NCI-H524 (cell line): ENCODE data around the gene APBB1IP.

ENCODE experiments used
- DNase-seq, 2 experiments: peaks; one replicate each; lab custom pipeline; 2025; lab: John Stamatoyannopoulos, UW

APBB1IP gene

DNA sequence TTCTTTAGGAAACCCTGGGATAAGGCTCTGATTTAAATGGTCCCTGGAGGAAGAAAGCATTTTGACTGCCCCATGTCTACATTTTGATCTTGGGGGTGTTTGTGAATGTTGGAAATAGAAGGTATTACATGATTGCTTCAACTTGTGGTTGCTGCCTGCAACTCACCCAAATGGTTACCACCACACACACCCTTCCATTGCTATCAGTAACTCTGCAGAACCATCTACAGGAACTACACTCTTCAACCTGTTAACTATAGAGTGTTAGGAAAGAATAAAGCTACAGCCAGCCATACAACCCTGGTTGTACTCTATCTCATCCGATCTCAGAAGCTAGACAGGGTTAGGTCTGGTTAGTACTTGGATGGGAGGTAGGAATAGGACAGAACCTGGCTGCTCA, 71.2 kb downstream of the APBB1IP start:
- no peak for DNase-seq

GRCh38 chr10:26513101-26513500, 75.0 kb downstream of the APBB1IP start:
- DNase-seq: no peak

GRCh38 chr10:26516540-26517101, 78.5 kb downstream of the APBB1IP start:
- DNase-seq: no peak

GRCh38 chr10:26517141-26517867, 79.2 kb downstream of the APBB1IP start:
- no peak for DNase-seq

GRCh38 chr10:26519803-26520202, 81.7 kb downstream of the APBB1IP start:
- no peak for DNase-seq

DNA sequence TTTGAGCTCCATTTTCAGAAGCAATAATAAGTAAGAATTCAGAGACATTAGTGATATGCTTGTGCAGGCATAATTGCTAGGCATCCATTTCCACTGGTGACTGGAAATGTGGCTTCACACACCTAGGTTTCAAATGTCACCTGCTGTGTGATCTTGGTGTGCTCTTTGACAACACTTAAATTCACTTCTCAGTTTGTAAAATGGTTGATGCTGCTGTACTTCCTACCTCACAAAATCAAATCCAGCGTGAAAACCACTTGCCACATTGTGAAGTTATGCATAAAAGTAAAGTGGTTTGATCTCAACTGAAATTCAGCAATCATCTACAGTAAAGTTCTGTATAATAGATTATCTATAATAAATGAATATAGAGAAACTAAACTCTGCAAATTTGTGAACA, 82.4 kb downstream of the APBB1IP start:
- DNase-seq: no peak

GRCh38 chr10:26524161-26524896, 86.2 kb downstream of the APBB1IP start:
- DNase-seq: no peak

DNA sequence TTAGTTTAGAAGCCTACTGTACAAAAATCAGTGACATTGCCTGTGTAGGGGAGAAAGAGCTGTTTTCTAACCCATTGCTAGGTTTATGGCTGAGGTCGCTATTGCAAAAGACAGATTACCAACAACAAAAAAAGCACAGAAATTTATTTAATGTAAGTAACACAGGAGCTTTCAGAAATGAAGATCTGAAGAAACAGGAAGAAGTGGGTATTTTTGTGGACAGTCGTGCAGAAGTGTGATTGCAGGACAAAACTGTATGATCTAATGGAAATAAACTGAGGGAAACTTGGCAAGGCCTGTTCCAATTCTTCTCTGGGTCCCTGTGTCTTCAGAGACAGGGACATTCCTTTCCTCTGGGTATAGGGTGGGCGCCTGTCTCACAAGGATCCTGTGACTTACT, 87.4 kb downstream of the APBB1IP start:
- DNase-seq: no peak

DNA sequence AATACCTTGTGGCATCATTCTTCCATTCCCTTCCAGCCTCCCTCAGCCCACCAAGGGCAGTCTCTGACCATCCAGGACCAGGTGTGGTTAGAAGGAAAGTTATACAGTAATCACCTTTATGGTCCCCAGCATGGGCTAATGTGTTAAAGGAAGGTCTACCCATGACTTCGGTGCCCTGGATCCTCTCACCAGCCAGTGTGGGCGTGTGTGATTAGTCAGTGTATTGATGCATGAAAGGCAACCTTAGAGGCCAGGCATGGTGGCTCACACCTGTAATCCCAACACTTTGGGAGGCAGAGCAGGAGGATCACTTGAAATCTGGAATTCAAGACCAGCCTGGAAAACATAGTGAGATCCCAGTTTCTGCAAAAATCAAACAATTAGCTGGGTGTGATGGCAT, 88.9 kb downstream of the APBB1IP start:
- DNase-seq: no peak

DNA sequence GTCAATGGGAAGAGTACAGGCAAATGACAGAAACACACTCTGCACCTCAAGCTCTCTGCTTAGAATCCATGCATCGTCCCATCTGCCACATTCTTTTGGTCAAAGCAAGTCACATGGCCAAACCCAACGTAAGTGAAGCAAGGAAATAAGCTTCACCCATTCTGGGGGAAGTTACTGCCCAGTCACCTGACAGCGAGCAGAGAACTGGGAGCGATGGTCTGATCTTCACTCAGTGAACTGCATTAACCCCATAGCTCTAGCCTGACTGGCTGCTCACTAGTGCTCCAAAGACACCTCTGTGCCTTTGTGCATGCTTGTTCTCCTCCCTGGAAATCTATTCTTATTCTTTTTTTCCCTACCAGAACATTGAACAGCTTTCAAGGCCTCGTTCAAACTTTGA, 89.9 kb downstream of the APBB1IP start:
- no peak for DNase-seq

DNA sequence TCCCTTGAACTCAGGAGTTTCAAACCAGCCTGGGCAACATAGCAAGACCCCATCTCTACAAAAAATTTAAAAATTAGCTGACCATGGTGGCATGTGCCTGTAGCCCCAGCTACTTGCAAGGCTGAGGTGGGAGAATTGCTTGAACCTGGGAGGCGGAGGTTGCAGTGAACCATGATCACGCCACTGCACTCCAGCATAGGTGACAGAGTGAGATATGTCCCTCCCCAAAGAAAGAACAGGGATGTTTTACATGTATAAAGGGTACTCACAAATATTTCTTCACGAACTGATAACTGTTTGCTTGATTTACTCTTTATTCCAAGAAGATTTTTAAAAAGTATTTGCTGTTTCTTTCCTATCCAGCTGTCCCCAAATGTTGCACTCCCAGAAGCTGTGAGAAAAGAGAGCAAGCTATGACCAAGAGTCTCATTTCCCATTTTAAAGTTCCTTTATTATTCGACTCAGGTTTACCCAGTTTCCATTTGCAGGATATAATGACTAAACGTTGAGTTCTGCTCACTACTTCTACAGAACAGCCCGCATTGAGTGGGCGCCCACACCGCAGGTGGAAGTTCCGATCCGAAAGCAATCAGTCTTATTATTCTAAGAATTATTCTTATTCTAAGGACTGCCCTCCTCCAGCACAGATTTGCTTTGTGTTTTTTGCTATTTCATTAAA, 90.7 kb downstream of the APBB1IP start:
- no peak for DNase-seq

DNA sequence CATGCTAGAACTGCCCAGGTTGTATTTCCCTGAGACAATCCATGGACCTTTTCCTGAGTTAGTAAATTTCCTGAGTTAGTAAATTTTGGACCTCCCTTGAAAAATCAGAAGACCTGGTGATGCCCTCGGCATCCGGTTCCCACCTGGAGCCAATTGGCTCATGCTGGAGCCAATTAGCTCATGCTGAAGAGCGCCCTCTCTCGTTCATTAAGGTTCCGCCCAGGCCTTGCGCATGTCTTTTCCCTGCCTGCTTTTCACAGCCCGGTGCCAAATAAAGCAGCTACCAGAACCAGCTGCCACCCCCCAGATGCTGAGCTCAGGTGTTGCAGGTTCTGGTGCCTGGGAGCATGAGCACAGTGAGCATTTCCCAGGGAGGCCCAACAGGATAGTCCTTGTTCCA, 96.2 kb downstream of the APBB1IP start:
- DNase-seq: no peak

DNA sequence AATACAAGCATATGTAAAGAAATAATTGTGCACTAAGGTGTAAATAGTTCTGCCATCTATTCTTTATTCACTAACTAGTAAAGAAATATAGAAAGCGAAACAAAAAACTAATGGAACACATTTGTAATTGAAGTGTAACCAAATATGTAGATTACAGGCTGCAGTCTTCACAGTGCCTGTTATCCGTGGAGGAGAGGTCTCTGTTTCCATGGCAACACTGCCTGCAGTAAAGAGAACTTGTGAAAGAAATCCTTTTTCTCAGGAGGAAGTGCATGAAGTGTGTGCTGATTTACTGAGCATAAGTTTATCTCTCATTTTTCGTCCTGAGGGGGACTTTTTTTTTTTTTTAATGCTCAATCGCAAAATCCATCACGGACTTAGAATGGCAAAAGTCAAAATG, 102.5 kb downstream of the APBB1IP start:
- peak; percentile 25 to 50 for DNase-seq

- no peak for DNase-seq
These were observed 105.6 kb downstream of the APBB1IP start for GRCh38 chr10:26543567-26544306.

- no peak for DNase-seq
These were observed 106.8 kb downstream of the APBB1IP start for GRCh38 chr10:26544932-26545331.

GRCh38 chr10:26550774-26551526, 112.8 kb downstream of the APBB1IP start:
- no peak for DNase-seq

GRCh38 chr10:26554246-26554645, 116.1 kb downstream of the APBB1IP start:
- no peak for DNase-seq

DNA sequence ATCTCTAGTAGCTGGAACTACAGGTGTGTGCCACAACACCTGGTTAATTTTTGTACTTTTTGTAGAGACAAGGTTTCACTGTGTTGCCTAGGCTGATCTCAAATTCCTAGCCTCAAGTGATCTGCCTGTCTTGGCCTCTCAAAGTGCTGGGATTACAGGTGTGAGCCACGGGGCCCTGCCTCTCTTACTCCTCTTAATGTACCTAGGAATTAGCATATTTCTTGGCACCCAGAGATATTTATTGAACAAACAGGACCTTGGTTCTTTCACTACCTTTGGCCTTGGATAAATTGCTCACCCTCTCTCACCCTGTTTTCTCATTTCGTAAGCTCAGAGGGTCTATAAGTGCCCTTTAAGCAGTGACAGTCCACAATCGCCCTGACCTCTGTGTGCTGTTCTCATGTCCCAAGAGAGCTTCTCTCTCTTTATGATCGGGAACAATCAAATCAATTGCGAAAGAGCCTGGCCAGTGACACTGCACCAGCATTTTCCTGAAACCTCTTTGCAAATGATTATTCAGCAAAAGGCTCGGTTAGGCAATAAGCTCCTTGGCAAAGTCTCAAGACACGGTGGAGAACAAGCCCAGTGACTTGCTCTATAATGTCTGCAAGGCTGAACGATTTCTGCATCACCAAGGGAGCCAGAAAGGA, 117.7 kb downstream of the APBB1IP start:
- DNase-seq: no peak

GRCh38 chr10:26556748-26557640, 118.9 kb downstream of the APBB1IP start:
- DNase-seq: peak in 1 of 2 experiments; percentile 18

DNA sequence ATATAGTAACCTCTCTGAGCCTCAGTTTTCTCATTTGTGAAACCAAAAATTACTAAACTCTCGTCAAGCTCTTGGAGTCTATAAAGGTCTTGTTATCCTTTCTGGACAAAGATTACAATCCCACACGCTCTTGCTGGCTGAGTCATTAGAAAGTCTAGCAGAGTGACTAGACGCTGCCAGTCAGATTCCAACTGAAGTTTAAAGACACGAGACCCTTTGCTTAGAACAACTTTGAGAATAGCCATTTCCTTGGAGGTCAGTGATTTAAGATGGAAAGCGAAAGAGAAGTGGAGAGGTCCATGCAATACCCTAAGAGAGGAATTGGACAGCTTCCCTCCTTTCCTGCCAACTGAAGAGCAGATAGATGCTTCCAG, 119.5 kb downstream of the APBB1IP start:
- no peak for DNase-seq
